HepG2 (cell line): ENCODE data around the gene UNC50. TPM values are rescaled to one million over a fixed set of nuclear protein-coding genes. Genes with fewer than 3 reads are reported as not detected.

ENCODE experiments used
- CENPT ChIP-seq: sonication (generic); formaldehyde crosslinking; IDR thresholded peaks from 2 replicates; pipeline ENCODE4 v1.8.0; 2022; ENCODE audit warnings: low read depth, mild to moderate bottlenecking, moderate library complexity, missing genetic modification reagents
- EED ChIP-seq: sonication (generic); formaldehyde crosslinking; IDR thresholded peaks from 2 replicates; pipeline ENCODE4 v1.5.0; 2020; ENCODE audit warnings: mild to moderate bottlenecking, missing genetic modification reagents
- HIVEP1 ChIP-seq: sonication (generic); formaldehyde crosslinking; IDR thresholded peaks from 2 replicates; pipeline ENCODE4 v1.4.0; 2020; ENCODE audit warnings: mild to moderate bottlenecking, missing genetic modification reagents
- KLF9 ChIP-seq: IDR thresholded peaks from 2 replicates; pipeline ENCODE4 v1.6.1; 2016; ENCODE audit warnings: low read depth
- NFE2L1 ChIP-seq: sonication (generic); formaldehyde crosslinking; IDR thresholded peaks from 2 replicates; pipeline ENCODE4 v1.4.0; 2020; ENCODE audit warnings: missing genetic modification reagents, mild to moderate bottlenecking, borderline replicate concordance
- NFYC ChIP-seq: IDR thresholded peaks from 2 replicates; pipeline ENCODE4 v1.6.1; 2016; ENCODE audit warnings: missing genetic modification reagents, missing compliant biosample characterization
- SIN3A ChIP-seq: IDR thresholded peaks from 2 replicates; pipeline ENCODE4 v1.6.1; 2011; ENCODE audit warnings: low read depth, mild to moderate bottlenecking, control low read depth, low read length, borderline replicate concordance
- SIN3B ChIP-seq: fragments of 150-350 bp; IDR thresholded peaks from 2 replicates; pipeline ENCODE4 v1.6.1; 2014; ENCODE audit warnings: low read length
- SMARCC2 ChIP-seq: fragments of 450-650 bp; IDR thresholded peaks from 2 replicates; pipeline ENCODE4 v1.6.1; 2017; ENCODE audit warnings: antibody characterized with exemption, mild to moderate bottlenecking
- TBX2 ChIP-seq: sonication (generic); formaldehyde crosslinking; IDR thresholded peaks from 2 replicates; pipeline ENCODE4 v1.5.0; 2020; ENCODE audit warnings: missing genetic modification reagents, mild to moderate bottlenecking, borderline replicate concordance
- ZKSCAN5 ChIP-seq: sonication (generic); formaldehyde crosslinking; IDR thresholded peaks from 2 replicates; pipeline ENCODE4 v1.5.1; 2020; ENCODE audit warnings: mild to moderate bottlenecking, missing genetic modification reagents
- ZNF280B ChIP-seq: sonication (generic); formaldehyde crosslinking; IDR thresholded peaks from 2 replicates; pipeline ENCODE4 v1.5.0; 2020; ENCODE audit warnings: missing genetic modification reagents, mild to moderate bottlenecking, borderline replicate concordance
- ZNF296 ChIP-seq: sonication (generic); formaldehyde crosslinking; conservative IDR thresholded peaks from 2 replicates; pipeline ENCODE4 v1.5.0; 2020; ENCODE audit warnings: mild to moderate bottlenecking, missing genetic modification reagents
- ZNF788 ChIP-seq: sonication (generic); formaldehyde crosslinking; IDR thresholded peaks from 2 replicates; pipeline ENCODE4 v1.5.0; 2020; ENCODE audit warnings: mild to moderate bottlenecking, missing genetic modification reagents, borderline replicate concordance
- ZUFSP ChIP-seq: sonication (generic); formaldehyde crosslinking; IDR thresholded peaks from 2 replicates; pipeline ENCODE4 v1.9.0; 2021; ENCODE audit warnings: missing genetic modification reagents, mild to moderate bottlenecking, borderline replicate concordance
- polyA plus RNA-seq, 8 experiments: library from polyadenylated mRNA; depleted of rRNA in 3 of 8; stranded (reverse) in 7 of 8; unstranded in 1 of 8; fragments of >200 nt; fragmentation: Illumina TruSeq in 4 of 8; extraction: Trizol in 4 of 8; gene quantifications; 2 replicates each; pipeline versions ENCODE4 v1.2.1 to v1.2.3, GENCODE V29; 2011 to 2016; ENCODE audit warnings: low read depth in 4 of 8, missing spikeins in 1 of 8, mixed read lengths in 1 of 8; ENCODE audit not compliant: insufficient read depth in 1 of 8
- total RNA-seq, 5 experiments: library from RNA; depleted of rRNA; stranded (reverse); fragments of >200 nt; fragmentation: Illumina TruSeq; extraction: Trizol; gene quantifications; 2 replicates each; pipeline ENCODE4 v1.2.3, GENCODE V29; 2016; ENCODE audit warnings: low read depth in 1 of 5
- TF ChIP-seq, protein P1 (sequence below): sonication (generic); formaldehyde crosslinking; IDR thresholded peaks from 2 replicates; pipeline ENCODE4 v1.4.0; 2020; ENCODE audit warnings: mild to moderate bottlenecking, missing genetic modification reagents
- TF ChIP-seq, protein P2 (sequence below): sonication (generic); formaldehyde crosslinking; IDR thresholded peaks from 2 replicates; pipeline ENCODE4 v1.4.0; 2020; ENCODE audit warnings: mild to moderate bottlenecking, low read depth, missing genetic modification reagents
- TF ChIP-seq, protein P3 (sequence below): sonication (generic); formaldehyde crosslinking; IDR thresholded peaks from 2 replicates; pipeline ENCODE4 v1.5.1; 2020; ENCODE audit warnings: mild to moderate bottlenecking, missing genetic modification reagents, moderate library complexity

Gene UNC50
- total and polyA plus RNA-seq, 2 of the 13 experiments (the other 11 are each of a cell fraction or from before 2014, with no cell fraction given), result 92.6 to 95.6 TPM

- TF ChIP-seq ZNF280B (CRISPR knock-in tag) (no peak), NFYC (CRISPR knock-in tag) (no peak), CENPT (no peak), ZNF788 (CRISPR knock-in tag) (no peak), KLF9 (0 out of 2 replicates have a peak, but pooled peaks have one; percentile 65), SMARCC2 (no peak), ZNF296 (CRISPR knock-in tag) (no peak), HIVEP1 (no peak), ZKSCAN5 (no peak), EED (CRISPR knock-in tag) (no peak), TBX2 (CRISPR knock-in tag) (0 out of 2 replicates have a peak, but pooled peaks have one; percentile 17), SIN3B (0 out of 2 replicates have a peak, but pooled peaks have one; percentile 14), NFE2L1 (CRISPR knock-in tag) (no peak), SIN3A (no peak), ZUFSP (CRISPR knock-in tag) (no peak)
- TF ChIP-seq, protein P1, sequence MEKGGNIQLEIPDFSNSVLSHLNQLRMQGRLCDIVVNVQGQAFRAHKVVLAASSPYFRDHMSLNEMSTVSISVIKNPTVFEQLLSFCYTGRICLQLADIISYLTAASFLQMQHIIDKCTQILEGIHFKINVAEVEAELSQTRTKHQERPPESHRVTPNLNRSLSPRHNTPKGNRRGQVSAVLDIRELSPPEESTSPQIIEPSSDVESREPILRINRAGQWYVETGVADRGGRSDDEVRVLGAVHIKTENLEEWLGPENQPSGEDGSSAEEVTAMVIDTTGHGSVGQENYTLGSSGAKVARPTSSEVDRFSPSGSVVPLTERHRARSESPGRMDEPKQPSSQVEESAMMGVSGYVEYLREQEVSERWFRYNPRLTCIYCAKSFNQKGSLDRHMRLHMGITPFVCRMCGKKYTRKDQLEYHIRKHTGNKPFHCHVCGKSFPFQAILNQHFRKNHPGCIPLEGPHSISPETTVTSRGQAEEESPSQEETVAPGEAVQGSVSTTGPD (CRISPR knock-in tag), result no peak
- TF ChIP-seq, protein P2, sequence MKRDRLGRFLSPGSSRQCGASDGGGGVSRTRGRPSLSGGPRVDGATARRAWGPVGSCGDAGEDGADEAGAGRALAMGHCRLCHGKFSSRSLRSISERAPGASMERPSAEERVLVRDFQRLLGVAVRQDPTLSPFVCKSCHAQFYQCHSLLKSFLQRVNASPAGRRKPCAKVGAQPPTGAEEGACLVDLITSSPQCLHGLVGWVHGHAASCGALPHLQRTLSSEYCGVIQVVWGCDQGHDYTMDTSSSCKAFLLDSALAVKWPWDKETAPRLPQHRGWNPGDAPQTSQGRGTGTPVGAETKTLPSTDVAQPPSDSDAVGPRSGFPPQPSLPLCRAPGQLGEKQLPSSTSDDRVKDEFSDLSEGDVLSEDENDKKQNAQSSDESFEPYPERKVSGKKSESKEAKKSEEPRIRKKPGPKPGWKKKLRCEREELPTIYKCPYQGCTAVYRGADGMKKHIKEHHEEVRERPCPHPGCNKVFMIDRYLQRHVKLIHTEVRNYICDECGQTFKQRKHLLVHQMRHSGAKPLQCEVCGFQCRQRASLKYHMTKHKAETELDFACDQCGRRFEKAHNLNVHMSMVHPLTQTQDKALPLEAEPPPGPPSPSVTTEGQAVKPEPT (CRISPR knock-in tag), result no peak
- TF ChIP-seq, protein P3, sequence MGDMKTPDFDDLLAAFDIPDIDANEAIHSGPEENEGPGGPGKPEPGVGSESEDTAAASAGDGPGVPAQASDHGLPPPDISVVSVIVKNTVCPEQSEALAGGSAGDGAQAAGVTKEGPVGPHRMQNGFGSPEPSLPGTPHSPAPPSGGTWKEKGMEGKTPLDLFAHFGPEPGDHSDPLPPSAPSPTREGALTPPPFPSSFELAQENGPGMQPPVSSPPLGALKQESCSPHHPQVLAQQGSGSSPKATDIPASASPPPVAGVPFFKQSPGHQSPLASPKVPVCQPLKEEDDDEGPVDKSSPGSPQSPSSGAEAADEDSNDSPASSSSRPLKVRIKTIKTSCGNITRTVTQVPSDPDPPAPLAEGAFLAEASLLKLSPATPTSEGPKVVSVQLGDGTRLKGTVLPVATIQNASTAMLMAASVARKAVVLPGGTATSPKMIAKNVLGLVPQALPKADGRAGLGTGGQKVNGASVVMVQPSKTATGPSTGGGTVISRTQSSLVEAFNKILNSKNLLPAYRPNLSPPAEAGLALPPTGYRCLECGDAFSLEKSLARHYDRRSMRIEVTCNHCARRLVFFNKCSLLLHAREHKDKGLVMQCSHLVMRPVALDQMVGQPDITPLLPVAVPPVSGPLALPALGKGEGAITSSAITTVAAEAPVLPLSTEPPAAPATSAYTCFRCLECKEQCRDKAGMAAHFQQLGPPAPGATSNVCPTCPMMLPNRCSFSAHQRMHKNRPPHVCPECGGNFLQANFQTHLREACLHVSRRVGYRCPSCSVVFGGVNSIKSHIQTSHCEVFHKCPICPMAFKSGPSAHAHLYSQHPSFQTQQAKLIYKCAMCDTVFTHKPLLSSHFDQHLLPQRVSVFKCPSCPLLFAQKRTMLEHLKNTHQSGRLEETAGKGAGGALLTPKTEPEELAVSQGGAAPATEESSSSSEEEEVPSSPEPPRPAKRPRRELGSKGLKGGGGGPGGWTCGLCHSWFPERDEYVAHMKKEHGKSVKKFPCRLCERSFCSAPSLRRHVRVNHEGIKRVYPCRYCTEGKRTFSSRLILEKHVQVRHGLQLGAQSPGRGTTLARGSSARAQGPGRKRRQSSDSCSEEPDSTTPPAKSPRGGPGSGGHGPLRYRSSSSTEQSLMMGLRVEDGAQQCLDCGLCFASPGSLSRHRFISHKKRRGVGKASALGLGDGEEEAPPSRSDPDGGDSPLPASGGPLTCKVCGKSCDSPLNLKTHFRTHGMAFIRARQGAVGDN (CRISPR knock-in tag), result no peak
Observed at GRCh38 chr2:98649135-98649991, 41.0 kb downstream of the UNC50 start (continued).
